Smooth muscle cell (in vitro differentiated cells): ENCODE results near the gene B4GALNT3. TPM values are rescaled to one million over a fixed set of nuclear protein-coding genes. Genes with fewer than 3 reads are reported as not detected.

ENCODE experiments used
- DNase-seq: peaks from one replicate; lab custom pipeline; 2025; ENCODE audit not compliant: unreplicated experiment; lab: John Stamatoyannopoulos, UW
- H2AFZ ChIP-seq: fragments of 200-600 bp; sonication (generic); 2 replicates; pipeline ENCODE4 v1.6.0; 2016; ENCODE audit warnings: antibody characterized with exemption, low read depth, mild to moderate bottlenecking
- H3F3A ChIP-seq: fragments of 200-600 bp; sonication (generic); 2 replicates; pipeline ENCODE4 v1.6.0; 2017; ENCODE audit warnings: antibody characterized with exemption, low read depth
- H3K27ac ChIP-seq: fragments of 200-600 bp; sonication (generic); 2 replicates; pipeline ENCODE4 v1.5.1; 2016; ENCODE audit warnings: low read depth, mild to moderate bottlenecking
- H3K27me3 ChIP-seq: fragments of 200-600 bp; sonication (generic); 2 replicates; pipeline ENCODE4 v1.6.1; 2016; ENCODE audit warnings: low read depth, mild to moderate bottlenecking
- H3K36me3 ChIP-seq: fragments of 200-600 bp; sonication (generic); 2 replicates; pipeline ENCODE4 v1.5.1; 2016; ENCODE audit warnings: low read depth
- H3K4me1 ChIP-seq: fragments of 200-600 bp; sonication (generic); 2 replicates; pipeline ENCODE4 v1.5.1; 2016; ENCODE audit warnings: low read depth
- H3K4me2 ChIP-seq: fragments of 200-600 bp; sonication (generic); 2 replicates; pipeline ENCODE4 v1.6.0; 2016; ENCODE audit warnings: mild to moderate bottlenecking
- H3K4me3 ChIP-seq: fragments of 200-600 bp; sonication (generic); 2 replicates; pipeline ENCODE4 v1.5.1; 2016; ENCODE audit warnings: mild to moderate bottlenecking
- H3K79me2 ChIP-seq: fragments of 200-600 bp; sonication (generic); 2 replicates; pipeline ENCODE4 v1.6.0; 2016; ENCODE audit warnings: low read depth, mild to moderate bottlenecking
- H3K9ac ChIP-seq: fragments of 200-600 bp; sonication (generic); 2 replicates; pipeline ENCODE4 v1.6.0; 2016; ENCODE audit warnings: low read depth
- H3K9me3 ChIP-seq: fragments of 200-600 bp; sonication (generic); replicated peaks from 2 replicates; pipeline ENCODE4 v1.5.1; 2016; ENCODE audit warnings: low read depth
- H4K20me1 ChIP-seq: fragments of 200-600 bp; sonication (generic); 2 replicates; pipeline ENCODE4 v1.6.0; 2016; ENCODE audit warnings: low read depth
- CTCF ChIP-seq: fragments of 200-600 bp; sonication (generic); IDR thresholded peaks from 2 replicates; pipeline ENCODE4 v1.5.1; 2017; ENCODE audit warnings: borderline replicate concordance, mild to moderate bottlenecking, antibody characterized with exemption; ENCODE audit not compliant: insufficient read depth, poor library complexity, severe bottlenecking
- WGBS: methylation state at CpG from one replicate; pipeline ENCODE4 v1.1.7; 2016; ENCODE audit warnings: low lambda C conversion rate; 5-methylcytosine and 5-hydroxymethylcytosine counted together
- polyA plus RNA-seq: library from polyadenylated mRNA; unstranded; fragments of >200 nt; fragmentation: Nextera tagmentation; extraction: Ambion mirVana; gene quantifications from 2 replicates; pipeline ENCODE4 v1.2.1, GENCODE V29; 2016
- total RNA-seq: library from RNA; depleted of rRNA; stranded (reverse); fragments of >200 nt; gene quantifications from 2 replicates; pipeline ENCODE4 v1.2.3, GENCODE V29; 2014

Gene B4GALNT3
- total and polyA plus RNA-seq, 2 experiments from 2014 or later: 5.1 to 5.7 TPM

GRCh38 chr12:543114-543451, 83.3 kb downstream of the B4GALNT3 start:
- Histone ChIP-seq H4K20me1 (no peaks in the 10 kb centered on the region), H2AFZ (no peak overlapping the region), H3K27me3 (no peaks in the 10 kb centered on the region), H3K4me2 (no peak overlapping the region), H3F3A (no peaks in the 10 kb centered on the region), H3K79me2 (no peaks in the 10 kb centered on the region), H3K9ac (no peak overlapping the region), H3K4me3 (no peak overlapping the region), H3K9me3 (no peaks in the 10 kb centered on the region), H3K36me3 (no peaks in the 10 kb centered on the region), H3K4me1 (peaks cover 20% of the 10 kb centered on the region), H3K27ac (no peak overlapping the region)
- 97% methylated on average over 9 of the region's 9 CpGs for WGBS
- no peak for DNase-seq
- TF ChIP-seq CTCF: no peak

- Histone ChIP-seq H2AFZ (no peak overlapping the region), H4K20me1 (no peaks in the 10 kb centered on the region), H3K36me3 (no peaks in the 10 kb centered on the region), H3K79me2 (no peaks in the 10 kb centered on the region), H3K9me3 (no peaks in the 10 kb centered on the region), H3K4me1 (peaks cover 20% of the 10 kb centered on the region), H3K27me3 (no peaks in the 10 kb centered on the region), H3K27ac (no peak overlapping the region), H3K4me2 (no peak overlapping the region), H3K4me3 (no peak overlapping the region), H3F3A (no peaks in the 10 kb centered on the region), H3K9ac (no peak overlapping the region)
- TF ChIP-seq CTCF: no peak
- no peak for DNase-seq
- 97% methylated on average over 7 of the region's 8 CpGs for WGBS
Measured at GRCh38 chr12:544142-544541, 84.4 kb downstream of the B4GALNT3 start.

- Histone ChIP-seq H3F3A (no peaks in the 10 kb centered on the region), H2AFZ (no peak overlapping the region), H3K4me3 (no peak overlapping the region), H3K79me2 (no peaks in the 10 kb centered on the region), H3K4me1 (peaks cover 20% of the 10 kb centered on the region), H3K36me3 (no peaks in the 10 kb centered on the region), H3K9me3 (no peaks in the 10 kb centered on the region), H3K9ac (no peak overlapping the region), H3K27me3 (no peaks in the 10 kb centered on the region), H3K27ac (no peak overlapping the region), H4K20me1 (no peaks in the 10 kb centered on the region), H3K4me2 (no peak overlapping the region)
- TF ChIP-seq CTCF: no peak
- no peak for DNase-seq
- WGBS: 92% methylated on average over 9 of the region's 9 CpGs
Measured at GRCh38 chr12:544941-545635, 85.3 kb downstream of the B4GALNT3 start.

- H3F3A ChIP-seq: no peaks in the 10 kb centered on the region
- DNase-seq: no peak
- no peak overlapping the region for H3K4me3 ChIP-seq
- H3K9ac ChIP-seq: no peak overlapping the region
- H3K36me3 ChIP-seq: no peaks in the 10 kb centered on the region
- TF ChIP-seq CTCF: no peak
- H4K20me1 ChIP-seq: no peaks in the 10 kb centered on the region
- H3K4me2 ChIP-seq: no peak overlapping the region
- WGBS: no CpG with 5 or more reads among the region's 6 CpGs
- no peaks in the 10 kb centered on the region for H3K79me2 ChIP-seq
- H3K27me3 ChIP-seq: no peaks in the 10 kb centered on the region
- no peaks in the 10 kb centered on the region for H3K9me3 ChIP-seq
- H3K4me1 ChIP-seq: peaks cover 20% of the 10 kb centered on the region
- H2AFZ ChIP-seq: no peak overlapping the region
- H3K27ac ChIP-seq: no peak overlapping the region
Measured at GRCh38 chr12:545835-546234, 86.1 kb downstream of the B4GALNT3 start.
